Activated naive CD8-positive, alpha-beta T cell (primary cell): Measurements from ENCODE around the gene CCNB2.
"Not testable (repeated sequence)": the region's sequence is repeated elsewhere in the genome, so short reads cannot be mapped to it uniquely, and the experiment has no call there.

Experiments used
- H3K27ac Mint-ChIP-seq: one replicate; pipeline ENCODE4 v1.8.0; 2021; ENCODE audit warnings: mixed read lengths
- H3K27me3 Mint-ChIP-seq: one replicate; pipeline ENCODE4 v1.8.0; 2021; ENCODE audit warnings: mixed read lengths
- H3K36me3 Mint-ChIP-seq: one replicate; pipeline ENCODE4 v1.8.0; 2021; ENCODE audit warnings: mixed read lengths
- H3K4me1 Mint-ChIP-seq: one replicate; pipeline ENCODE4 v1.8.0; 2021; ENCODE audit warnings: low read depth, mixed read lengths
- H3K4me3 Mint-ChIP-seq: one replicate; pipeline ENCODE4 v1.8.0; 2021; ENCODE audit warnings: mild to moderate bottlenecking, mixed read lengths
- H3K9me3 Mint-ChIP-seq: one replicate; pipeline ENCODE4 v1.8.0; 2021; ENCODE audit warnings: low read depth, mixed read lengths

CCNB2 gene

GRCh38 chr15:59116771-59117170, 11.8 kb downstream of the CCNB2 start:
- no peak overlapping the region for H3K27ac Mint-ChIP-seq
- H3K27me3 Mint-ChIP-seq: no peaks in the 10 kb centered on the region
- no peaks in the 10 kb centered on the region for H3K9me3 Mint-ChIP-seq
- no peak overlapping the region for H3K4me3 Mint-ChIP-seq
- peaks cover 3% of the 10 kb centered on the region for H3K36me3 Mint-ChIP-seq
- H3K4me1 Mint-ChIP-seq: no peaks in the 10 kb centered on the region

GRCh38 chr15:59119625-59120024, 14.7 kb downstream of the CCNB2 start:
- Mint-ChIP-seq H3K4me3 (no peak overlapping the region), H3K9me3 (no peaks in the 10 kb centered on the region), H3K27me3 (no peaks in the 10 kb centered on the region), H3K36me3 (peaks cover 3% of the 10 kb centered on the region), H3K4me1 (no peaks in the 10 kb centered on the region), H3K27ac (no peak overlapping the region)

DNA sequence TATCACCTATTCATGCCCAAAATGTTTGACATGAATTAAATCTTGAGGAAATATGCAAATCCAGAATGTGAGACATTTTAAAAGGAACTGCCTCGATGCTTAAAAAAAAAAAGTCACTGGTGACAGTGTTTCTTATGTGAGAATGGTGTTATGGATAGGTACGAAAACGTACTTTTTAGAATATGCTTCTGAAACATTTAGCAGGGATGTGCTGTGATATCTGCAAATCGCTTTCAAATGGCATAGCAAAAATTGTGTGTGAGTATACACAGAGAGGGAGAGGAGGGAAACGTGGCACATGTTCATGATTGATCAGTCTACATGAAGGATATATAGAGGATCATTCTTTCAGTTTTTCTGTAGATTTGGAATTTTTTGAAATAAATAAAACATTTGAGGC, 16.0 kb downstream of the CCNB2 start:
- Mint-ChIP-seq H3K4me3 (no peak overlapping the region), H3K9me3 (no peaks in the 10 kb centered on the region), H3K4me1 (no peaks in the 10 kb centered on the region), H3K27ac (no peak overlapping the region), H3K36me3 (peaks cover 3% of the 10 kb centered on the region), H3K27me3 (no peaks in the 10 kb centered on the region)

- Mint-ChIP-seq H3K27me3 (no peaks in the 10 kb centered on the region), H3K36me3 (peaks cover 1% of the 10 kb centered on the region), H3K27ac (no peak overlapping the region)
These were observed 19.3 kb downstream of the CCNB2 start for GRCh38 chr15:59124261-59124660.

GRCh38 chr15:59125683-59126082, 20.7 kb downstream of the CCNB2 start:
- not testable (repeated sequence) for H3K4me3 Mint-ChIP-seq, H3K27me3 Mint-ChIP-seq, H3K27ac Mint-ChIP-seq, H3K4me1 Mint-ChIP-seq
- H3K9me3 Mint-ChIP-seq: peaks cover 15% of the 10 kb centered on the region
- H3K36me3 Mint-ChIP-seq: peaks cover 11% of the 10 kb centered on the region

More at GRCh38 chr15:59124261-59124660, 19.3 kb downstream of the CCNB2 start:
- H3K9me3 Mint-ChIP-seq: peaks cover 6% of the 10 kb centered on the region
- no peak overlapping the region for H3K4me3 Mint-ChIP-seq
- H3K4me1 Mint-ChIP-seq: no peaks in the 10 kb centered on the region

DNA sequence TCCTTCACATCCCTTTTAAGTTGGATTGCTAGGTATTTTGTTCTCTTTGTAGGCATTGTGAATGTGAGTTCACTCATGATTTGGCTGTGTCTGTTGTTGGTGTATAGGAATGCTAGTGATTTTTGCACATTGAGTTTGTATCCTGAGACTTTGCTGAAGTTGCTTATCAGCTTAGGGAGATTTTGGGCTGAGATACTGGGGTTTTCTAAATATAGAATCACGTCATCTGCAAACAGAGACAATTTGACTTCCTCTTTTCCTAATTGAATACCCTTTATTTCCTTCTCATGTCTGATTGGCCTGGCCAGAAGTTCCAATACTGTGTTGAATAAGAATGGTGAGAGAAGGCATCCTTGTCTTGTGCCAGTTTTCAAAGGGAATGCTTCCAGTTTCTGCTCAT, 22.3 kb downstream of the CCNB2 start:
- not testable (repeated sequence) for H3K27ac Mint-ChIP-seq, H3K4me1 Mint-ChIP-seq, H3K27me3 Mint-ChIP-seq, H3K4me3 Mint-ChIP-seq
- Mint-ChIP-seq H3K9me3 (peaks cover 15% of the 10 kb centered on the region), H3K36me3 (peaks cover 11% of the 10 kb centered on the region)

DNA sequence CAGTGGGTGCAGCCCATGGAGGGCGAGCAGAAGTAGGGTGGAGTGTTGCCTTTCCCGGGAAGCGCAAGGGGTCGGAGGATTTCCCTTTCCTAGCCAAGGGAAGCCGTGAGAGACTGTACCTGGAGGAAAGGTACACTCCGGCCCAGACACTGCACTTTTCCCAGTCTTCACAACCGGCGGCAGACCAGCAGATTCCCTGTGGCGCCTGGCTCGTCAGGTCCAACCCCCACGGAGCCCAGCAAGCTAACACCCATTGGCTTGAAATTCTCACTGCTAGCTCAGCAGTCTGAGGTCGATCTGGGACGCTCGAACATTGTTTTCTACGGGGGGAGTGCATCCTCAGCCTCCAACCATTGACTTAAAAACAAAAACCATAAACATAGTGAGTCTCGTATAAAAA, 26.5 kb downstream of the CCNB2 start:
- Mint-ChIP-seq H3K4me1 (no peaks in the 10 kb centered on the region), H3K27me3 (no peaks in the 10 kb centered on the region), H3K36me3 (peaks cover 11% of the 10 kb centered on the region), H3K9me3 (peaks cover 15% of the 10 kb centered on the region), H3K27ac (no peak overlapping the region), H3K4me3 (no peak overlapping the region)

GRCh38 chr15:59131969-59132562, 27.1 kb downstream of the CCNB2 start:
- Mint-ChIP-seq H3K27me3 (no peaks in the 10 kb centered on the region), H3K36me3 (peaks cover 11% of the 10 kb centered on the region), H3K4me3 (no peak overlapping the region), H3K9me3 (peaks cover 15% of the 10 kb centered on the region), H3K4me1 (no peaks in the 10 kb centered on the region), H3K27ac (no peak overlapping the region)

DNA sequence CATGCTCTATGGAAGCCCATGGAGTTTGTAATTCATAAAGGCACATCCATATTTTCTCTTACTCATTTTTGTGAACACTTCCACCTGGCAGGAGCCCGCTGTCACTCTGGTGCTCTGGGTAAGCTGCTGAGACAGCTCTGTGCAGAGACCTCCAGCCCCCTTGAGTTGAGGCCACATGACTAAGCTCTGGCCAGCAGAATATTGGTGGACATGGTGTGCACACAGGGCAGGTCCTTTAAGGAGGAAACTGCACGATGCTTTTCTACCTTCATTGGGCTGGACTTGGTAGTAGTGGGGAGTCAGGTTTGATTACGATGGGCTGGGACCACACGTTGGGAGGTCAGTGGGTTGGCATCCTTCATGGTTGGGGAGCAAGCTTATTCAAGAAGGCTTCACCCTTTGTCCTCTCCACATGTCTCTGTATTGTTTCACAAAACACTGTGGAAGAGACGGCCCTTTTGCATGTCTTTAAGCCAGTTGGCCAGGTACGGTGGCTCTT, 29.0 kb downstream of the CCNB2 start:
- Mint-ChIP-seq H3K36me3 (peaks cover 11% of the 10 kb centered on the region), H3K4me1 (peaks cover 7% of the 10 kb centered on the region), H3K27ac (no peak overlapping the region), H3K9me3 (peaks cover 11% of the 10 kb centered on the region), H3K4me3 (no peak overlapping the region), H3K27me3 (no peaks in the 10 kb centered on the region)

DNA sequence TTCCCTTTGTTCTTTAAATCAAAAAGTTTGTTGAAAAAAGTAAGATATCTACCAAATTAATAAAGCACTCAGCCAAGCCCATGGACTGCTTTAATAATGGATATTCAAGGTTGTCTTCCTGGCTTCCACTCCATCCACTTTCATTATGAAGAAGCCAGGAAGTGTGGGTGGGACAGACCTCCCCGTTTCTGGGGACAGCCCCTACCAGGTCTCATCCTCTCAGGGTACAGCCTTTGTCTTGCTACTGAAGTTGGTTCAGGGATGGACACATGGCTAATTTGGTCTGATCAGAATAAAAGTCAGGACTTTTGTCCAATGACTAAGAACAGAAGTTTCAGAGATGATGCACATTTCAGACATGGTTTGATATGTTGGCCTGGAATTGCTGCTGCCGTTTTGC, 32.6 kb downstream of the CCNB2 start:
- H3K27me3 Mint-ChIP-seq: no peaks in the 10 kb centered on the region
- no peak overlapping the region for H3K27ac Mint-ChIP-seq
- H3K4me3 Mint-ChIP-seq: no peak overlapping the region
- H3K36me3 Mint-ChIP-seq: no peaks in the 10 kb centered on the region
- H3K4me1 Mint-ChIP-seq: peaks cover 7% of the 10 kb centered on the region
- H3K9me3 Mint-ChIP-seq: no peaks in the 10 kb centered on the region

DNA sequence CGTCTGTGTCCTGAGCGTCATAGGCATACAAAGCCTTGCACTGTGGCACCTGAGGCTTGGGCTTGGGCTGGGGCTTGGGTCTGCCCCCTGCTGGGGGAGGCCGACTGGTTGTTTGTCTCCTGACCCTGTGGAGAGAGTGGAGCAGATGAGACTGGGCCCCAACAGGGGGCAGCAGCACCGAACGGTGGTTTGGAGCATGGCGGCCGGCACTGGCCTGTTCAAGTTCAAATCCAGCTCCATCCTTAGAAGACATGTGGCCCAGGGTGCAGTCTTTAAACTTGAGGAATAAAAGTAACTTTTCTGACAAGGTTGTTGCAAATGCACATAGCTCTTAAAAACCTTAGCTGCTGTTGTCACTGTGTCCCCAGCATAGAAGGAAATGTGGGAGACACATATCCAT, 33.3 kb downstream of the CCNB2 start:
- Mint-ChIP-seq H3K36me3 (no peaks in the 10 kb centered on the region), H3K9me3 (no peaks in the 10 kb centered on the region), H3K27ac (no peak overlapping the region), H3K27me3 (no peaks in the 10 kb centered on the region), H3K4me1 (peaks cover 7% of the 10 kb centered on the region), H3K4me3 (no peak overlapping the region)

- Mint-ChIP-seq H3K27ac (no peak overlapping the region), H3K36me3 (no peaks in the 10 kb centered on the region), H3K27me3 (no peaks in the 10 kb centered on the region), H3K4me1 (peaks cover 7% of the 10 kb centered on the region), H3K9me3 (no peaks in the 10 kb centered on the region), H3K4me3 (no peak overlapping the region)
These were observed 35.7 kb downstream of the CCNB2 start for GRCh38 chr15:59140422-59141226.

GRCh38 chr15:59143281-59143680, 38.3 kb downstream of the CCNB2 start:
- no peaks in the 10 kb centered on the region for H3K9me3 Mint-ChIP-seq
- H3K27me3 Mint-ChIP-seq: no peaks in the 10 kb centered on the region
- no peaks in the 10 kb centered on the region for H3K4me1 Mint-ChIP-seq
- no peak overlapping the region for H3K27ac Mint-ChIP-seq
- no peak overlapping the region for H3K4me3 Mint-ChIP-seq
- H3K36me3 Mint-ChIP-seq: no peaks in the 10 kb centered on the region

DNA sequence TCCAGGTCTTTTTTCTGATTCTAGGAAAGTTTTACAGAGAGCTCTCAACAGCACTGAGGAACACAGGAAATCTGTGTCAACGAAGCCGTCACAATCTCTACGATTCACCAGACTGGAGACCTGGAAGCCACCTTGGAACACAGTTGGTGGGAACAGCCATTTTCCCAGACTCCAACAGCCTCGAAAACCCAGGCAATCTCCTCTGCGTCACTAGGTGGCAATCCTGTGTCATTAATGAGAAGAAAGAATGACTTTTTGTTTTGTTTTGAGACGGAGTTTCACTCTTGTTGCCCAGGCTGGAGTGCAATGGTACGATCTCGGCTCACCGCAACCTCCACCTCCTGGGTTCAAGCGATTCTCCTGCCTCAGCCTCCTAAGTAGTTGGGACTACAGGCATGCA, 39.6 kb downstream of the CCNB2 start:
- not testable (repeated sequence) for H3K27me3 Mint-ChIP-seq, H3K4me3 Mint-ChIP-seq, H3K4me1 Mint-ChIP-seq, H3K9me3 Mint-ChIP-seq, H3K27ac Mint-ChIP-seq, H3K36me3 Mint-ChIP-seq

GRCh38 chr15:59147666-59148065, 42.7 kb downstream of the CCNB2 start:
- Mint-ChIP-seq H3K4me1 (no peaks in the 10 kb centered on the region), H3K9me3 (no peaks in the 10 kb centered on the region), H3K4me3 (no peak overlapping the region), H3K36me3 (no peaks in the 10 kb centered on the region), H3K27me3 (no peaks in the 10 kb centered on the region), H3K27ac (no peak overlapping the region)
